RWPE1 (cell line): ENCODE results near the gene CCR9.

ENCODE experiments used
- CTCF ChIA-PET: fragments of 350-600 bp; sonication (Branson Sonifier 250); formaldehyde crosslinking; extraction: SDS; loops from one replicate; lab custom pipeline; 2021; lab: Yijun Ruan, JAX
- POLR2A ChIA-PET: fragments of 400-600 bp; formaldehyde crosslinking; extraction: SDS; loops from one replicate; lab custom pipeline; 2020; ENCODE audit warnings: antibody characterized with exemption; ENCODE audit not compliant: low non-redundant PET; lab: Yijun Ruan, JAX
- DNase-seq: peaks from one replicate; pipeline ENCODE4 v3.0.0; 2012; ENCODE audit warnings: low spot score
- H3K27ac ChIP-seq: fragments of 450-650 bp; 2 replicates; pipeline ENCODE4 v1.5.1; 2017
- TF ChIP-seq, protein P1 (sequence below): fragments of 450-650 bp; conservative IDR thresholded peaks from 2 replicates; pipeline ENCODE4 v1.5.1; 2017; ENCODE audit warnings: low read depth, mild to moderate bottlenecking

Gene CCR9

DNA sequence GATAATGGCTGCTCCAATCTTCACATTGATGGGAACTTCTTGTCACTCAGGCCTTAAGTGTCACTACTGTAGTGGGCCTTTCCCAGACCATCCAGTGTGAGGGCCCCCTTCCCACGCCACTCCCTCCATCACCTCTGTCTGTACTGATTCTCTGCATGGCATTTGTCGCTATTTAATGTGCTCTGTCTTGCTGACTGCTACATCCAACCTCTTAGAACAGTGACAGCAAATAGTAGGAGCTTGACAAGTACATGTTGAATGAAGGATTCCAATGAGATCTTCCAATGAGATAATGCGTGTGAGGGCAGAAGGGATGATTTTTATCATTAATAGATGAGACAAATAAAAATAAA, 5.6 kb upstream of the CCR9 start:
- DNase-seq, result no peak
- POLR2A ChIA-PET, result no interaction called here
- CTCF ChIA-PET, result no interaction called here
- H3K27ac ChIP-seq, result no peak overlapping the region
- TF ChIP-seq, protein P1, sequence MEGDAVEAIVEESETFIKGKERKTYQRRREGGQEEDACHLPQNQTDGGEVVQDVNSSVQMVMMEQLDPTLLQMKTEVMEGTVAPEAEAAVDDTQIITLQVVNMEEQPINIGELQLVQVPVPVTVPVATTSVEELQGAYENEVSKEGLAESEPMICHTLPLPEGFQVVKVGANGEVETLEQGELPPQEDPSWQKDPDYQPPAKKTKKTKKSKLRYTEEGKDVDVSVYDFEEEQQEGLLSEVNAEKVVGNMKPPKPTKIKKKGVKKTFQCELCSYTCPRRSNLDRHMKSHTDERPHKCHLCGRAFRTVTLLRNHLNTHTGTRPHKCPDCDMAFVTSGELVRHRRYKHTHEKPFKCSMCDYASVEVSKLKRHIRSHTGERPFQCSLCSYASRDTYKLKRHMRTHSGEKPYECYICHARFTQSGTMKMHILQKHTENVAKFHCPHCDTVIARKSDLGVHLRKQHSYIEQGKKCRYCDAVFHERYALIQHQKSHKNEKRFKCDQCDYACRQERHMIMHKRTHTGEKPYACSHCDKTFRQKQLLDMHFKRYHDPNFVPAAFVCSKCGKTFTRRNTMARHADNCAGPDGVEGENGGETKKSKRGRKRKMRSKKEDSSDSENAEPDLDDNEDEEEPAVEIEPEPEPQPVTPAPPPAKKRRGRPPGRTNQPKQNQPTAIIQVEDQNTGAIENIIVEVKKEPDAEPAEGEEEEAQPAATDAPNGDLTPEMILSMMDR, result no peak

DNA sequence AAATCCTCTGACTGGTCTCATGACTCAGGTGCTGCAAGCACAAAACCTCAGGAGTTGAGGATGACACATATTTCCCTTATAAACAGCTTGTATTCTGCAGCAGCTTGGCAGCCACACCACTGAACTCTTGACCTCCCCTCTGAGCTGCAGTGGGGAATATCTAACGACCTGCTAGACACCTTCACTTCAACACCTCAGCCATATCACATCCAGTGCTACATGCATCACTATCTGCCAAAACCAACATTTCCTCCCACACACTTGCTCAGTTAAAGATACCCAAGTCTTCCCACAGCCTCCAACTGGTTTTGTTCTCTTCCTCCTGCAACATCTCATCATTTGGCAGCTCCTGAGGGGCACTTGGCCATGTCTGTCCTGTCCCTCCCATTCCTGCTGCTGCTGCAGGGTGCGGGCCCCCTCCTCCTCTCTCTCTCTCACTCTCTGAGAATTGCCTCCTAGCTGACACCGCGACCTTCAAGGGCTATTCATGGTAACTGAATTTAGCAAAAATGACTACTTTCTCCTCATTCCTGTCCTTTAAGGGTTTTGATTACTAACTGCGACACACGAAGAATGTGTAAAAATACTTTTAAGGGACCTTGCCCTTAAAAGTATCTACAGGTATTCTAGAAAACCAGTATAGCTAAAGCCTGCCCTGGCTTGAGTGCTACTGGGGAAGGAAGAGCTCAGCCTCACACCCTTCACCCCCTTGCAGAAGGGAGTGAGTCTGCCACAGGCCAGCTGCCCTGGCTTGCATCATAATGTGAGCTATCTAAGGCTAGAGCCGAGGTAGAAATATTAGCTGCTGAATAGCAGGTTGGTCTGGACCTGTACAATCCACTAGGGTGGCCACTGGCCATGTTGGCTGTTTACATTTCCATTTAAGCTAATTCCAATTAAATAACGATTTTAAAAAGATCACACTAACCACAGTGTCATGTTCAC, 5.0 kb upstream of the CCR9 start:
- ChIA-PET CTCF (no interaction called here), POLR2A (no interaction called here)
- TF ChIP-seq, protein P1, result no peak
- peak; percentile 30 for DNase-seq
- H3K27ac ChIP-seq, result no peak overlapping the region

DNA sequence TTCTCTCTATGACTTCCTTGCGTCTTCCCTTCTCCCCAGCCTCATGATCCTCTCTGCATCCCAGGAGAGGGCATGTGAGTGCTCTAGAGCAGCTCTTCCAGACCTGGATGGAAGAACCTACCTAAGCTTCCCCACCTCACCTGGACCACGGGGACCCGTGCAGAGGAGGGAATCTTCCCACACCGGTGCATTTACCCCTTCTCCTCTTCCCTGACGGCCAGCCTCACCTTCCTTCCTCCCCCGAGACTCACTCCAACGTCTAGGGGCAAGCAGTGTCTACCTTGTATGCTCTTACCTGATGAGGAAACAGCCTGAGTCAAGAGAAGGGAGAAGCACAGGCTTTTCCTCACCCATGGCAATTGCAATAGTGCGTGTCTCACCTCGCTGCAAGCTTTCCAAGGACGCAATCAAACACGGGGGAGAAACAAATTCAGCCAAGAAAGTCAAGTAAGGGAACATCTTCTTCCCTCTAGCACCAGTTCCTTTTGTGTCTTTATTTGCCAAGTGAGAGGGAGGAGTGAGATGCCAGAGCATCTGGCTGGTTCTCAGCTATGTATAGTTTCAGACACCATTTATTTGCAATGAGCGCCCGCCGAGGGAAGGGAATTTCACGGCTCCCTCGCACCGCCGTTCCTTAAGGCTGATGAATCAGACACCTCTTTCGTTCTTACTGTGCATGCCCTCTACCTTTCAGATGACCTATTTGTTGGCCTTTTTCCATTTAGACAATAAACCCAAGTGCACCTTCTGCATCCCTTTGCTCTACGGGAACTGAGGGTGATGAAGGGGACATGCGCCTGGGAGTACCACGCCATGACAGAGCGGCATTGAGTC, 1.8 kb upstream of the CCR9 start:
- no peak for DNase-seq
- ChIA-PET POLR2A (no interaction called here), CTCF (interaction anchor here (0.6 kb wide), 1 partner anchor 680 kb away, joined by 3 read pairs; no protein-coding TSS in a partner anchor)
- no peak overlapping the region for H3K27ac ChIP-seq
- TF ChIP-seq, protein P1, result no peak

DNA sequence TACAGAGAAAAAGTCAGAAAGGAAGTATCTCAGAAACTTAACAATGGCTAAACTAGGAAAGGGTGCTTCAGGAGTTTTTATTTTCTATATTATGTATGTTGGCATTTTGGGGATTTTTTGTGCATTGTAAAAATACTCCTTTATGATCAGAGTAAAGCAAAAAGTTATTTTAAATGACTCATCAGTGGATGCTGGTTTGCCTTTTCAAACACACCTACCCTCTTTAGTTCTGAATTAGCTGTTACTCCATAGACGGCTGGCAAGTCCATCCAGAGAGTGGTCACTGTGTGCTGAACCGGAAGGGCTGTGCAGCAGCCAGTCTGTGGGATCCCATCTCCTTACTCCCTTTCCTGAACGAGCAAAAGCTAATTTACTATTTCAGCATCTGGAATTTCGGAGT, 942 bp downstream of the CCR9 start:
- POLR2A ChIA-PET, result no interaction called here
- CTCF ChIA-PET, result no interaction called here
- TF ChIP-seq, protein P1, result no peak
- DNase-seq, result no peak
- no peak overlapping the region for H3K27ac ChIP-seq

DNA sequence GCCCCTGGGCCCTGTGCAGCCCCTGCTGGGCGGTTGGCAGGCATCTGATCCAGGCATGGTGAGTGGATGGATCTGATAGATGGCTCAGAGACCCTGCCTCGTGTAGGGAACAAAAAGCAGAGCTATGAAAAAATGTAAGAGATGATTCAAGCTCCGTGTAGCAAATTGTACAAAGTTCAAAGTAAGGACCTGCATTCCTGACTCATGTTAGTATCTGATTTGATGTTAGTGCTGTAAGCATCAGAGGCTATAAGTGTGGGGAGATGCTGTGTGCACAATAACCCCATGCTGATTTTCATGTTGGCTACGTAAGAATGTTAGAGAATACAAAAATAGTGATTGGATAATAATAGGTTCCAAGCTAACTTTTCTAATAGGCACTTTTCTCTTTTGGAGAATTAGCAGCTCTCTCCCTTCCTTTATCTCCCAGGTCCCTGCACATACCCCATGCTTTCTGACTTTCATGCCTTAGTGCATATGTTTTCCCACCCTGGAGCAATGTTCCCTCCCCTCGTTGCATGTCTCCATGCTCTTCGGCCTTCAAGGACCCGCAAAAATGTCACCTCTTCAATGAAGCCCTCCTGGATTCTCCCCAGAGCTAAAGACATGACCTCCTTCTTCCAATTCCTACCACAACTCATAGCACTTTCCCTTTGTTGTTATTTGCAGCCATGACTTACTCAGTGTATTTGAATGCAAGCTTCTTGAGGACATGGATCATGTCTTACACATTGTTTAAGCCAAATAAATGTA, 1.6 kb downstream of the CCR9 start:
- no peak for DNase-seq
- TF ChIP-seq, protein P1, result no peak
- POLR2A ChIA-PET, result no interaction called here
- no peak overlapping the region for H3K27ac ChIP-seq
- CTCF ChIA-PET, result no interaction called here

DNA sequence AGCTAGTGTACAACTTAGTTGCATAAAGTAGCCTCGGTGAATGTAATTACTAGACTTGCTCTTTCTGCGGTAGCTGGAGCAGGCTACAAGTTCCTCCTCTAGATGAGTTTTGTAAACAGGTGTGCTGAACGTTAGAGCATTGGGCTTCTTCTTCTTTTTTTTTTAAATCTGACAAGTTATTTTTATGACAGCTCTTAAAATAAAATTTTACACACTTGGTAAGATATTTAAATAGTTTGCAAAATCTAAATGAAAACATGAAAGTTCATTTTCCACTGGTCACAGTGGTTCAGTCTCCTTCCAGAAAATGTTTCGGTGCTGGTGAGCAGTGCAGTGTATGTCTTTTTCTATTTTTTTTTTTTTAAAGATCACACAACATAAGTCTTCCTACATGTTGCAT, 3.0 kb downstream of the CCR9 start:
- no peak overlapping the region for H3K27ac ChIP-seq
- no peak for DNase-seq
- TF ChIP-seq, protein P1, result no peak
- POLR2A ChIA-PET, result no interaction called here
- CTCF ChIA-PET, result no interaction called here
